Neural progenitor cell (in vitro differentiated cells): Measurements from ENCODE around the gene NRG2. TPM values are rescaled to one million over a fixed set of nuclear protein-coding genes. Genes with fewer than 3 reads are reported as not detected.

Source experiments
- DNase-seq: peaks from one replicate; pipeline ENCODE4 v3.0.0-alpha.2; 2016; ENCODE audit warnings: low spot score
- H2AFZ ChIP-seq: fragments of 200-600 bp; sonication (generic); replicated peaks from 2 replicates; pipeline ENCODE4 v1.6.1; 2016; ENCODE audit warnings: antibody characterized with exemption
- H3F3A ChIP-seq: fragments of 200-600 bp; sonication (generic); 2 replicates; pipeline ENCODE4 v1.6.1; 2016; ENCODE audit warnings: antibody characterized with exemption, low read depth
- H3K27ac ChIP-seq: fragments of 200-600 bp; sonication (generic); 2 replicates; pipeline ENCODE4 v1.5.1; 2016; ENCODE audit warnings: mild to moderate bottlenecking
- H3K27me3 ChIP-seq: fragments of 200-600 bp; sonication (generic); 2 replicates; pipeline ENCODE4 v1.6.1; 2016; ENCODE audit warnings: mild to moderate bottlenecking, moderate library complexity
- H3K36me3 ChIP-seq: fragments of 200-600 bp; sonication (generic); 2 replicates; pipeline ENCODE4 v1.5.1; 2016
- H3K4me1 ChIP-seq: fragments of 200-600 bp; sonication (generic); 2 replicates; pipeline ENCODE4 v1.6.1; 2016; ENCODE audit warnings: mixed run types
- H3K4me2 ChIP-seq: fragments of 200-600 bp; sonication (generic); 2 replicates; pipeline ENCODE4 v1.6.1; 2016
- H3K4me3 ChIP-seq: fragments of 200-600 bp; sonication (generic); 2 replicates; pipeline ENCODE4 v1.5.1; 2016
- H3K79me2 ChIP-seq: fragments of 200-600 bp; sonication (generic); 2 replicates; pipeline ENCODE4 v1.6.1; 2016; ENCODE audit warnings: low read depth
- H3K9ac ChIP-seq: fragments of 200-600 bp; sonication (generic); 2 replicates; pipeline ENCODE4 v1.6.1; 2016
- H3K9me3 ChIP-seq: fragments of 200-600 bp; sonication (generic); 2 replicates; pipeline ENCODE4 v1.5.1; 2016; ENCODE audit warnings: low read depth
- H4K20me1 ChIP-seq: fragments of 200-600 bp; sonication (generic); 2 replicates; pipeline ENCODE4 v1.6.1; 2016; ENCODE audit warnings: low read depth
- H3K27ac Mint-ChIP-seq: 3 replicates; pipeline ENCODE4 v1.8.0; 2021; ENCODE audit warnings: mixed read lengths
- H3K27me3 Mint-ChIP-seq: 2 replicates; pipeline ENCODE4 v1.8.0; 2022; ENCODE audit warnings: low read depth, mild to moderate bottlenecking, inconsistent platforms, moderate library complexity, mixed read lengths; ENCODE audit not compliant: insufficient read depth
- H3K36me3 Mint-ChIP-seq: 3 replicates; pipeline ENCODE4 v1.8.0; 2021; ENCODE audit warnings: mixed read lengths
- H3K4me1 Mint-ChIP-seq: 3 replicates; pipeline ENCODE4 v1.8.0; 2021; ENCODE audit warnings: mixed read lengths
- H3K4me3 Mint-ChIP-seq: 3 replicates; pipeline ENCODE4 v1.8.0; 2021; ENCODE audit warnings: mild to moderate bottlenecking, moderate library complexity, mixed read lengths
- H3K9me3 Mint-ChIP-seq: 3 replicates; pipeline ENCODE4 v1.8.0; 2020; ENCODE audit warnings: mixed read lengths
- EZH2 ChIP-seq: fragments of 200-600 bp; sonication (generic); IDR thresholded peaks from 2 replicates; pipeline ENCODE4 v1.6.1; 2017; ENCODE audit warnings: antibody characterized with exemption, mild to moderate bottlenecking, moderate library complexity
- EZH2phosphoT487 ChIP-seq: fragments of 200-600 bp; sonication (generic); IDR thresholded peaks from 2 replicates; pipeline ENCODE4 v1.6.1; 2017; ENCODE audit warnings: antibody characterized with exemption
- total RNA-seq: library from RNA; depleted of rRNA; stranded (reverse); fragments of >200 nt; gene quantifications from 2 replicates; pipeline ENCODE4 v1.2.3, GENCODE V29; 2015; ENCODE audit warnings: low replicate concordance
- TF ChIP-seq, protein P1 (sequence below): fragments of 200-600 bp; sonication (generic); IDR thresholded peaks from 2 replicates; pipeline ENCODE4 v1.5.1; 2017; ENCODE audit warnings: antibody characterized with exemption, mild to moderate bottlenecking

The NRG2 gene
- total RNA-seq, 1 donor from 2014 or later: 0.13 TPM

DNA sequence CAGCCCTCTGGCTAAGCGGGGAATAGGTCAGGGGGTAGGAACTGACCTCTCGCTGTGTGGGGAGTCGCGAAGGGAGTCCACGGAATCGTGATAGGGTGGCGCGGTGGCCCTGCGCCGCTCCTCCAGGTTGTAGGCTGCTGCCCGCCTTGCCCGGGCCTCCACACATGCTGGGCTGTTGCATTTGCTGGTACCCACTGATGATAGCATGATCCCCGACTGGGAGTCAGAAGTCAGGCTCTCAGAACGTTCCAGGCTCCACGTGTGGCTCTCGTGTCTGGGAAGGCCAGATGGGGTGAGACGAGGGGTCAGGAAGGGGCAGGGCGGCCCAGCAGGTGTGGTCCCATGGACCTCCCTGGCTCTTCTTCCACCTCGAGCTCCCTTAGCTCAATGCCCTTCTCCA, 191.5 kb downstream of the NRG2 start:
- Mint-ChIP-seq H3K4me3 (no peak overlapping the region), H3K9me3 (no peaks in the 10 kb centered on the region), H3K27me3 (peaks cover 25% of the 10 kb centered on the region), H3K36me3 (no peaks in the 10 kb centered on the region), H3K4me1 (peaks cover 4% of the 10 kb centered on the region), H3K27ac (no peak overlapping the region)
- H3K79me2 ChIP-seq: no peaks in the 10 kb centered on the region
- H3K4me1 ChIP-seq: no peaks in the 10 kb centered on the region
- H3K9me3 ChIP-seq: no peaks in the 10 kb centered on the region
- TF ChIP-seq EZH2phosphoT487 (no peak), EZH2 (no peak)
- TF ChIP-seq, protein P1, sequence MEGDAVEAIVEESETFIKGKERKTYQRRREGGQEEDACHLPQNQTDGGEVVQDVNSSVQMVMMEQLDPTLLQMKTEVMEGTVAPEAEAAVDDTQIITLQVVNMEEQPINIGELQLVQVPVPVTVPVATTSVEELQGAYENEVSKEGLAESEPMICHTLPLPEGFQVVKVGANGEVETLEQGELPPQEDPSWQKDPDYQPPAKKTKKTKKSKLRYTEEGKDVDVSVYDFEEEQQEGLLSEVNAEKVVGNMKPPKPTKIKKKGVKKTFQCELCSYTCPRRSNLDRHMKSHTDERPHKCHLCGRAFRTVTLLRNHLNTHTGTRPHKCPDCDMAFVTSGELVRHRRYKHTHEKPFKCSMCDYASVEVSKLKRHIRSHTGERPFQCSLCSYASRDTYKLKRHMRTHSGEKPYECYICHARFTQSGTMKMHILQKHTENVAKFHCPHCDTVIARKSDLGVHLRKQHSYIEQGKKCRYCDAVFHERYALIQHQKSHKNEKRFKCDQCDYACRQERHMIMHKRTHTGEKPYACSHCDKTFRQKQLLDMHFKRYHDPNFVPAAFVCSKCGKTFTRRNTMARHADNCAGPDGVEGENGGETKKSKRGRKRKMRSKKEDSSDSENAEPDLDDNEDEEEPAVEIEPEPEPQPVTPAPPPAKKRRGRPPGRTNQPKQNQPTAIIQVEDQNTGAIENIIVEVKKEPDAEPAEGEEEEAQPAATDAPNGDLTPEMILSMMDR: no peak
- H3K36me3 ChIP-seq: no peaks in the 10 kb centered on the region
- no peak overlapping the region for H3K4me2 ChIP-seq
- peaks cover 11% of the 10 kb centered on the region for H3F3A ChIP-seq
- H3K9ac ChIP-seq: no peak overlapping the region
- H4K20me1 ChIP-seq: peaks cover 10% of the 10 kb centered on the region
- no peak overlapping the region for H3K27ac ChIP-seq
- H3K4me3 ChIP-seq: no peak overlapping the region
- DNase-seq: no peak
- H2AFZ ChIP-seq: no peak overlapping the region
- H3K27me3 ChIP-seq: peaks cover 63% of the 10 kb centered on the region

DNA sequence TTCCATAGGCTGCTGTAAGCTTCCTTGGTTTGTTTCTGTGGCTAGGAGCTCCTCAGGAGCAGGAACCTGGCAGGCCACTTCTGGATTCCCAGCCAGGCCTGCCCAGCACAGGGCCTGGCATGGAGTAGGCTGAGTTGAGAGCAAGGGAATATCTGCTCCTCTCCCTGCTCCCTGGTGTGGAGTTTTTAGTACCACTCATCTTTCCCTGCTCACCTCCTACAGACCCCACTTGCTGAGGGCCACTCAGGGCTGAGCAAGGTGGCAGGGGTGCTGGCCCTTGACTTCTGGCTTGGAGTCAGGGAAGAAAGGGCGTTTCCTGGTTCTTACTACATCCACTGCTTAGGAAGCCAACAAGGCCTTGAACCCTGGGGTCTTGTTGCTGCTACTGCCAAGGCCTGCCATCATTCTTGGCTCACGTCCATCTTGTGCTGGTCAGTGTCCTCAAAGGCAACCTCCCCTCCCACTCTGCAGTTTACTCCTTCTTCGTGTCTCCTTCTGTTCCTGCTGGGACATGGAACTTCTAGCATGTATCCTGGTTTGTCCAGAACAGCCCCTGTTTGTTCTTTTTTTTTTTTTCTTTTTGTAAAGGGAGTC, 192.6 kb downstream of the NRG2 start:
- no peaks in the 10 kb centered on the region for H3K36me3 Mint-ChIP-seq
- no peaks in the 10 kb centered on the region for H3K4me1 ChIP-seq
- H3K4me1 Mint-ChIP-seq: peaks cover 4% of the 10 kb centered on the region
- H2AFZ ChIP-seq: no peak overlapping the region
- H3K36me3 ChIP-seq: no peaks in the 10 kb centered on the region
- H3K4me3 ChIP-seq: no peak overlapping the region
- H3F3A ChIP-seq: peaks cover 11% of the 10 kb centered on the region
- H3K27ac ChIP-seq: no peak overlapping the region
- DNase-seq: no peak
- H3K9ac ChIP-seq: no peak overlapping the region
- no peaks in the 10 kb centered on the region for H3K79me2 ChIP-seq
- no peak overlapping the region for H3K4me3 Mint-ChIP-seq
- H4K20me1 ChIP-seq: peaks cover 13% of the 10 kb centered on the region
- no peaks in the 10 kb centered on the region for H3K9me3 ChIP-seq
- H3K27me3 Mint-ChIP-seq: peaks cover 35% of the 10 kb centered on the region
- H3K27me3 ChIP-seq: peaks cover 73% of the 10 kb centered on the region
- H3K4me2 ChIP-seq: no peak overlapping the region
- no peak overlapping the region for H3K27ac Mint-ChIP-seq
- TF ChIP-seq EZH2phosphoT487 (no peak), EZH2 (no peak)
- TF ChIP-seq, protein P1: no peak
- no peaks in the 10 kb centered on the region for H3K9me3 Mint-ChIP-seq

DNA sequence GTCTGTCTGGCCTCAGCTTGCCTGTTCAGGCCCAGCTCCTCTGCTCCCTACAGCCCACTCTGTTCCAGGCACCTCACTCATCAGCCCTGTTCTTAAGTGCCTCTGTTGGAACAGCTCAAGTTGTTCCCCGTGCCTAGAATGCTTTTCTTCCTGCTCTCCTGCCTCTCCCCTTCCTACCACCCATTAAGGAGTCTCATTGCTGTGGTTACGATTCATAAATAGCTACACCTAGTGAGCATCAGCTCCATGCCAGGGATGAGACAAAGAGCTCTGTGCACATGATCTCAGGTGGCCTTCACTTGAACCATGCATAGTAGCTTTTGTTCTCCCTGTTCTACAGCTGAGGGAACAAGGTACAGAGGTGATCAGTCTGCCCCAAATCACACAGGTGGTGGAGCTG, 193.2 kb downstream of the NRG2 start:
- no peaks in the 10 kb centered on the region for H3K79me2 ChIP-seq
- Mint-ChIP-seq H3K9me3 (no peaks in the 10 kb centered on the region), H3K27me3 (peaks cover 34% of the 10 kb centered on the region), H3K36me3 (no peaks in the 10 kb centered on the region), H3K4me3 (peak overlapping the region; percentile 84), H3K27ac (no peak overlapping the region), H3K4me1 (peaks cover 4% of the 10 kb centered on the region)
- no peak overlapping the region for H3K9ac ChIP-seq
- no peaks in the 10 kb centered on the region for H3K4me1 ChIP-seq
- peaks cover 16% of the 10 kb centered on the region for H4K20me1 ChIP-seq
- H2AFZ ChIP-seq: no peak overlapping the region
- no peak for DNase-seq
- no peak overlapping the region for H3K27ac ChIP-seq
- no peaks in the 10 kb centered on the region for H3K9me3 ChIP-seq
- H3K36me3 ChIP-seq: no peaks in the 10 kb centered on the region
- peaks cover 79% of the 10 kb centered on the region for H3K27me3 ChIP-seq
- no peak overlapping the region for H3K4me3 ChIP-seq
- H3K4me2 ChIP-seq: no peak overlapping the region
- no peak for TF ChIP-seq EZH2phosphoT487
- TF ChIP-seq, protein P1: no peak
- TF ChIP-seq EZH2: no peak
- H3F3A ChIP-seq: peaks cover 11% of the 10 kb centered on the region
